OCI-LY1 (cell line): ENCODE measurements around the gene WWOX.

Experiments
- H2AFZ ChIP-seq: fragments of 200-600 bp; sonication (generic), shearing (Covaris generic); 2 replicates; pipeline ENCODE4 v1.6.0; 2014; ENCODE audit warnings: antibody characterized with exemption, mild to moderate bottlenecking, low read length
- H3F3A ChIP-seq: fragments of 200-600 bp; sonication (generic), shearing (Covaris generic); 2 replicates; pipeline ENCODE4 v1.6.0; 2014; ENCODE audit warnings: mild to moderate bottlenecking, antibody characterized with exemption, low read length, moderate library complexity; ENCODE audit not compliant: insufficient read depth
- H3K27ac ChIP-seq: fragments of 200-600 bp; sonication (generic); 2 replicates; pipeline ENCODE4 v1.5.1; 2014; ENCODE audit warnings: low read length, mixed run types, mild to moderate bottlenecking, low read depth; ENCODE audit not compliant: poor library complexity, severe bottlenecking
- H3K27me3 ChIP-seq: fragments of 200-600 bp; sonication (generic); 2 replicates; pipeline ENCODE4 v1.6.0; 2014; ENCODE audit warnings: antibody characterized with exemption, mild to moderate bottlenecking, low read length, moderate library complexity; ENCODE audit not compliant: insufficient read depth
- H3K36me3 ChIP-seq: fragments of 200-600 bp; sonication (generic); 2 replicates; pipeline ENCODE4 v1.6.1; 2014; ENCODE audit warnings: mild to moderate bottlenecking, antibody characterized with exemption, low read length, moderate library complexity, mixed read lengths; ENCODE audit not compliant: insufficient read depth
- H3K4me1 ChIP-seq: fragments of 200-600 bp; sonication (generic); 2 replicates; pipeline ENCODE4 v1.5.1; 2014; ENCODE audit warnings: mild to moderate bottlenecking, low read length, moderate library complexity; ENCODE audit not compliant: insufficient read depth, severe bottlenecking
- H3K4me2 ChIP-seq: fragments of 200-600 bp; sonication (generic), shearing (Covaris generic); 2 replicates; pipeline ENCODE4 v1.6.1; 2014; ENCODE audit warnings: low read length
- H3K4me3 ChIP-seq: fragments of 200-600 bp; sonication (generic); 2 replicates; pipeline ENCODE4 v1.5.1; 2014; ENCODE audit warnings: low read length, low read depth, mild to moderate bottlenecking, mixed read lengths; ENCODE audit not compliant: poor library complexity, severe bottlenecking
- H3K79me2 ChIP-seq: fragments of 200-600 bp; shearing (Covaris generic); 2 replicates; pipeline ENCODE4 v1.6.1; 2016; ENCODE audit warnings: mixed run types, low read length, mixed read lengths; ENCODE audit not compliant: insufficient read depth
- H3K9ac ChIP-seq: fragments of 200-600 bp; sonication (generic), shearing (Covaris generic); 2 replicates; pipeline ENCODE4 v1.6.1; 2014; ENCODE audit warnings: mild to moderate bottlenecking, low read length, mixed read lengths
- H3K9me2 ChIP-seq: fragments of 200-600 bp; sonication (generic), shearing (Covaris generic); 2 replicates; pipeline ENCODE4 v1.6.1; 2014; ENCODE audit warnings: low read depth, mild to moderate bottlenecking, low read length, mixed read lengths
- H3K9me3 ChIP-seq: fragments of 200-600 bp; shearing (Covaris generic); 2 replicates; pipeline ENCODE4 v1.6.1; 2014; ENCODE audit warnings: low read length, mixed read lengths
- H4K20me1 ChIP-seq: fragments of 200-600 bp; sonication (generic), shearing (Covaris generic); 2 replicates; pipeline ENCODE4 v1.6.0; 2016; ENCODE audit warnings: mild to moderate bottlenecking, low read length; ENCODE audit not compliant: insufficient read depth
- EZH2 ChIP-seq: fragments of 200-600 bp; sonication (generic), shearing (Covaris generic); IDR thresholded peaks from 2 replicates; pipeline ENCODE4 v1.8.0; 2017; ENCODE audit warnings: borderline replicate concordance, mixed run types, mild to moderate bottlenecking, antibody characterized with exemption, low read length, moderate library complexity, mixed read lengths
- TF ChIP-seq, protein P1 (sequence below): fragments of 200-600 bp; sonication (generic), shearing (Covaris generic); IDR thresholded peaks from 2 replicates; pipeline ENCODE4 v1.5.1; 2017; ENCODE audit warnings: mild to moderate bottlenecking, antibody characterized with exemption, low read length, moderate library complexity, mixed read lengths

The WWOX gene

DNA sequence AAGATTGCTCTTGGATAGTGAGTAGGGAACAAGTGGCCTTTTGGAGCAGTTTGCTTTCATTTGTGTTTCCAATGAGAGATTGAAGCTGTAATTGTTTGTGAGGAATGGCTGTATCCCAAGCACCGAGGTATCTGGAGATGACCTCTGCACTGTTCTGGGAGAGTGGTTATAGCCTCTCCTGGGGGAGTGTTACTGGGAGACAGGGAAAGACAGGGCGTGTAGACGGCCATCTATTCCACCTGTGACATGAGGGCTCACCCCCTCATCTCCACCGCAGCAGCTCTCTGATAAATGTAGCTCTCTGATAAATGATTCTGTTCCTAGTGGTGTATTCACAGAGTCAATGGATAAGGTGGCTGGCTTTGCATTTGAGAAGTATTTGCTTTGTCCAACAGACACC is 1107.4 kb downstream of the WWOX start:
- Histone ChIP-seq H3K9ac (no peak overlapping the region), H2AFZ (no peak overlapping the region), H3F3A (no peaks in the 10 kb centered on the region), H3K36me3 (no peaks in the 10 kb centered on the region), H3K4me1 (no peaks in the 10 kb centered on the region), H3K27me3 (no peaks in the 10 kb centered on the region), H3K4me2 (no peak overlapping the region), H3K79me2 (no peaks in the 10 kb centered on the region), H4K20me1 (no peaks in the 10 kb centered on the region), H3K9me2 (no peaks in the 10 kb centered on the region), H3K27ac (no peak overlapping the region), H3K4me3 (no peak overlapping the region), H3K9me3 (no peaks in the 10 kb centered on the region)
- TF ChIP-seq, protein P1, sequence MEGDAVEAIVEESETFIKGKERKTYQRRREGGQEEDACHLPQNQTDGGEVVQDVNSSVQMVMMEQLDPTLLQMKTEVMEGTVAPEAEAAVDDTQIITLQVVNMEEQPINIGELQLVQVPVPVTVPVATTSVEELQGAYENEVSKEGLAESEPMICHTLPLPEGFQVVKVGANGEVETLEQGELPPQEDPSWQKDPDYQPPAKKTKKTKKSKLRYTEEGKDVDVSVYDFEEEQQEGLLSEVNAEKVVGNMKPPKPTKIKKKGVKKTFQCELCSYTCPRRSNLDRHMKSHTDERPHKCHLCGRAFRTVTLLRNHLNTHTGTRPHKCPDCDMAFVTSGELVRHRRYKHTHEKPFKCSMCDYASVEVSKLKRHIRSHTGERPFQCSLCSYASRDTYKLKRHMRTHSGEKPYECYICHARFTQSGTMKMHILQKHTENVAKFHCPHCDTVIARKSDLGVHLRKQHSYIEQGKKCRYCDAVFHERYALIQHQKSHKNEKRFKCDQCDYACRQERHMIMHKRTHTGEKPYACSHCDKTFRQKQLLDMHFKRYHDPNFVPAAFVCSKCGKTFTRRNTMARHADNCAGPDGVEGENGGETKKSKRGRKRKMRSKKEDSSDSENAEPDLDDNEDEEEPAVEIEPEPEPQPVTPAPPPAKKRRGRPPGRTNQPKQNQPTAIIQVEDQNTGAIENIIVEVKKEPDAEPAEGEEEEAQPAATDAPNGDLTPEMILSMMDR = no peak
- TF ChIP-seq EZH2 = no peak

DNA sequence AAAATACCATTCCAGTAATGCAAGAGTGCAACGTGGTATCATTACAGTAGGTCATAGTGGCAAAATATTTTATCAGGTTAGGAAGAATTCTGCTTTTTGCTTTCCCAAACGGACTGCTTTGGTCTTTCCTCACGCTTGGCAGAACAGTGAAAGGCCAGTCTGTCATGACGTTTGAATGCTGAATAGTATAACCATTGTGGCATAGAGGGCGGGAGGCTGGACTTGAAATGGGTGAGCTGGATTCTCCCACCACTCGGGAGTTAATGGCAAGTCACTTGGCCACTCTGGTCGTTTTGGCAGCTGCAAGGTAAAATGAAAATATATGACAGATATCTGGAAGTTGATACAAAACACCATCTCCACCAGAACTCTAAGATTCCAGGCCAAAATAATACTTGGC is 1109.9 kb downstream of the WWOX start:
- Histone ChIP-seq H3K9me2 (no peaks in the 10 kb centered on the region), H3K4me3 (no peak overlapping the region), H3K36me3 (no peaks in the 10 kb centered on the region), H4K20me1 (no peaks in the 10 kb centered on the region), H3K4me1 (no peaks in the 10 kb centered on the region), H3F3A (no peaks in the 10 kb centered on the region), H3K79me2 (no peaks in the 10 kb centered on the region), H3K9ac (no peak overlapping the region), H3K27ac (no peak overlapping the region), H2AFZ (no peak overlapping the region), H3K27me3 (no peaks in the 10 kb centered on the region), H3K9me3 (no peaks in the 10 kb centered on the region), H3K4me2 (no peak overlapping the region)
- TF ChIP-seq, protein P1 = no peak
- TF ChIP-seq EZH2 = no peak

DNA sequence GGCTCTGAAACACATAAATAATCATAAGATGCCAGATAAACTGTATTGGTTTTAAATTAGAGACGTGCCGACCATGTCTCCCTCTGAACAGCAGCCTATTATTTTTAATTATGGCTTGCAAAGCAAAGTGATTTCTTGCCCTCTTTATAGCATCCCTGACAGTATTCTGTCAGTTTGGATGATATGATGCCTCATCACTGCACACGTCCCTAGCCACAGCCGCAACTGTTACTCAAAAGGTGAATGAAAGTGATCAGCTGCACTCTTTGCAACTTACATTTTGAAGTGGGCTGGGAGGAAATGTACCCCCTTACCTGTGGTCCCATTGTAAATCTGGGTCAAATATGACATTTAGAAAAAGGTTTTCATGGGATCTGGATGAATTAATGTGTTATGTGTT is 1111.2 kb downstream of the WWOX start:
- Histone ChIP-seq H2AFZ (no peak overlapping the region), H3K27ac (no peak overlapping the region), H3K36me3 (no peaks in the 10 kb centered on the region), H4K20me1 (no peaks in the 10 kb centered on the region), H3K4me1 (no peaks in the 10 kb centered on the region), H3K9me2 (no peaks in the 10 kb centered on the region), H3F3A (no peaks in the 10 kb centered on the region), H3K4me2 (no peak overlapping the region), H3K79me2 (no peaks in the 10 kb centered on the region), H3K4me3 (no peak overlapping the region), H3K9me3 (no peaks in the 10 kb centered on the region), H3K27me3 (no peaks in the 10 kb centered on the region), H3K9ac (no peak overlapping the region)
- no peak for TF ChIP-seq EZH2
- TF ChIP-seq, protein P1 = no peak
